Uterus (tissue), 2 donors: Measurements from ENCODE around the gene CLCN1.

Source experiments
- CTCF ChIP-seq, 4 experiments: fragments of 200-600 bp in 2 of 4; fragments of 450-650 bp in 2 of 4; sonication (generic) in 2 of 4; IDR thresholded peaks; one replicate each; pipeline ENCODE4 v1.5.1; 2016 to 2019; ENCODE audit warnings: antibody characterized with exemption in 4 of 4, mild to moderate bottlenecking in 2 of 4, moderate library complexity in 1 of 4
- POLR2A ChIP-seq, 2 donors: fragments of 450-650 bp; IDR thresholded peaks; one replicate each; pipeline ENCODE4 v1.6.1; 2016; ENCODE audit warnings: antibody characterized with exemption in 2 of 2, mild to moderate bottlenecking in 1 of 2, moderate library complexity in 1 of 2

- TF ChIP-seq POLR2A (IDR thresholded peaks at IDR 0.05), result no peak
- TF ChIP-seq CTCF (IDR thresholded peaks at IDR 0.05), result no peak
Measured at GRCh38 chr7:143282124-143282523, 33.8 kb upstream of the CLCN1 start.
